Karpas-422 (cell line): ENCODE measurements around the gene CELSR1. TPM values are rescaled to one million over a fixed set of nuclear protein-coding genes. Genes with fewer than 3 reads are reported as not detected.

ENCODE experiments used
- DNase-seq: peaks from one replicate; pipeline ENCODE4 v3.0.0-alpha.2; 2015
- H2AFZ ChIP-seq: fragments of 200-600 bp; sonication (generic); 2 replicates; pipeline ENCODE4 v1.6.1; 2014; ENCODE audit warnings: antibody characterized with exemption, low read length, mixed read lengths
- H3K27ac ChIP-seq: fragments of 200-600 bp; sonication (generic); 2 replicates; pipeline ENCODE4 v1.5.1; 2014; ENCODE audit warnings: mild to moderate bottlenecking, low read length, moderate library complexity
- H3K27me3 ChIP-seq: fragments of 200-600 bp; sonication (generic); 2 replicates; pipeline ENCODE4 v1.6.1; 2014; ENCODE audit warnings: low read length, mixed read lengths
- H3K36me3 ChIP-seq: fragments of 200-600 bp; sonication (generic); 2 replicates; pipeline ENCODE4 v1.6.1; 2014; ENCODE audit warnings: low read length, mixed read lengths; ENCODE audit not compliant: insufficient read depth
- H3K4me1 ChIP-seq: fragments of 200-600 bp; sonication (generic); 2 replicates; pipeline ENCODE4 v1.6.1; 2014; ENCODE audit warnings: mild to moderate bottlenecking, low read length, mixed read lengths
- H3K4me2 ChIP-seq: fragments of 200-600 bp; sonication (generic); 2 replicates; pipeline ENCODE4 v1.6.1; 2014; ENCODE audit warnings: low read length, low read depth, mild to moderate bottlenecking; ENCODE audit not compliant: poor library complexity, severe bottlenecking
- H3K4me3 ChIP-seq: fragments of 200-600 bp; sonication (generic); 2 replicates; pipeline ENCODE4 v1.5.1; 2014; ENCODE audit warnings: mild to moderate bottlenecking, antibody characterized with exemption, low read length, mixed read lengths
- H3K79me2 ChIP-seq: fragments of 200-600 bp; sonication (generic); 2 replicates; pipeline ENCODE4 v1.6.1; 2014; ENCODE audit warnings: mild to moderate bottlenecking, low read length, mixed read lengths
- H3K9ac ChIP-seq: fragments of 200-600 bp; sonication (generic); 2 replicates; pipeline ENCODE4 v1.6.0; 2014; ENCODE audit warnings: low read length
- H3K9me2 ChIP-seq: fragments of 200-600 bp; sonication (generic), shearing (Covaris generic); replicated peaks from 2 replicates; pipeline ENCODE4 v1.6.0; 2014; ENCODE audit warnings: mild to moderate bottlenecking, low read length, moderate library complexity; ENCODE audit not compliant: insufficient read depth
- H3K9me3 ChIP-seq: fragments of 300-700, 200-600 bp; sonication (generic); 2 replicates; pipeline ENCODE4 v1.6.1; 2014; ENCODE audit warnings: low read length, mixed read lengths
- H4K20me1 ChIP-seq: fragments of 200-600 bp; sonication (generic); 2 replicates; pipeline ENCODE4 v1.6.1; 2014; ENCODE audit warnings: mild to moderate bottlenecking, antibody characterized with exemption, low read length, low read depth; ENCODE audit not compliant: insufficient read depth
- total RNA-seq: library from RNA; depleted of rRNA; stranded (reverse); fragments of >200 nt; shearing (Covaris generic); gene quantifications from 2 replicates; pipeline ENCODE4 v1.2.3, GENCODE V29; 2014; ENCODE audit warnings: low replicate concordance

The CELSR1 gene
- total RNA-seq, 1 experiment from 2014 or later: 0.11 TPM

DNA sequence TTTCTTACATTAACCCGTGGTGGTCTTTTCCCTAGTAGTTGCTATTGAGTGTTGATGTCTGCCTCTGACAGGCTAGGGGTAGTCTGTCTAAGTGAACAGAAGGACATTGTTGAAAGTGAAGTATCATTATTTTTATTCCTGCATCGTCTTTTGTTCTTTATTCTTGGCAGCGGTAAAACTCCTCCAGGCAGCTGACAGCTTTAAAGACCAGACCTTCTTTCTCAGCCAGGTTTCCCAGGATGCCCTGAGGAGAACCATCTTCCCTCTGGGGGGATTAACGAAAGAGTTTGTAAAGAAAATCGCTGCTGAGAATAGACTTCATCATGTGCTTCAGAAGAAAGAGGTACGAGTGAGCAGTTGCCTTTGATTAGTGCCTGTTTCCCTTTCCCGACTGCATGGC, 187.3 kb downstream of the CELSR1 start:
- Histone ChIP-seq H3K36me3 (peaks cover 38% of the 10 kb centered on the region), H3K9me2 (no peaks in the 10 kb centered on the region), H3K4me1 (peaks cover 15% of the 10 kb centered on the region), H2AFZ (no peak overlapping the region), H3K27me3 (no peaks in the 10 kb centered on the region), H3K4me2 (no peak overlapping the region), H3K4me3 (no peak overlapping the region), H3K27ac (no peak overlapping the region), H3K9me3 (no peaks in the 10 kb centered on the region), H4K20me1 (peaks cover 27% of the 10 kb centered on the region; the same call in 1 of the 2 replicates), H3K79me2 (0 out of 2 replicates have a peak, but pooled peaks cover 5% of the 10 kb centered on the region), H3K9ac (no peak overlapping the region)
- no peak for DNase-seq

DNA sequence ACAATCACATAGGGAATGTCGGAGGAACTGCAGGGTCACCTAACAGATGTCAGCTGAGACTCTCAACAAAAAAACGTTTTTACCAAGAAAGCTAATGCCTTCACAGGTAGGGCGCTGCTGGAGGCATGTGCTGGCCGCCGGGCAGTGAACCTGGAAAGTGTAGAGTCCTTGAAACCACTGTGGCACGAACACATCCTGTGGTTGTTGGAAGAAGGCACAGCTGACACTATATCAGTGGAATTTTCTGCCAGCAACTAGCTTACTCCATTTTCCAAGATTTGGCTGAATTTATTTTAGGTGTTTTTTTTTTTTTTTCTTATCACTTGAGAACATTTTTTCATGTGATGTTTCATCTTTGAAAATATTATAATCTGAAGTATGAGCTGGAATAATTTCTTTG, 187.7 kb downstream of the CELSR1 start:
- Histone ChIP-seq H3K79me2 (peaks cover 5% of the 10 kb centered on the region; the same call in 1 of the 2 replicates), H4K20me1 (peaks cover 23% of the 10 kb centered on the region; the same call in 1 of the 2 replicates)

GRCh38 chr22:46349238-46349637, 188.2 kb downstream of the CELSR1 start:
- Histone ChIP-seq H3K27ac (no peak overlapping the region), H3K9me3 (no peaks in the 10 kb centered on the region), H3K27me3 (no peaks in the 10 kb centered on the region), H3K9me2 (no peaks in the 10 kb centered on the region), H3K4me3 (no peak overlapping the region), H4K20me1 (peaks cover 22% of the 10 kb centered on the region; the same call in 1 of the 2 replicates), H3K79me2 (peaks cover 7% of the 10 kb centered on the region; the same call in 1 of the 2 replicates), H3K4me2 (no peak overlapping the region), H3K9ac (no peak overlapping the region), H3K36me3 (peaks cover 38% of the 10 kb centered on the region), H2AFZ (no peak overlapping the region), H3K4me1 (peaks cover 15% of the 10 kb centered on the region)
- DNase-seq: no peak

More for the DNA sequence above, 187.7 kb downstream of the CELSR1 start:
- Histone ChIP-seq H3K9ac (no peak overlapping the region), H3K27me3 (no peaks in the 10 kb centered on the region), H3K4me2 (no peak overlapping the region), H3K4me3 (no peak overlapping the region), H3K9me2 (no peaks in the 10 kb centered on the region), H3K27ac (no peak overlapping the region), H3K36me3 (peaks cover 38% of the 10 kb centered on the region), H2AFZ (no peak overlapping the region), H3K9me3 (no peaks in the 10 kb centered on the region), H3K4me1 (peaks cover 15% of the 10 kb centered on the region)
- DNase-seq: no peak

- DNase-seq: no peak
- Histone ChIP-seq H3K4me1 (peaks cover 12% of the 10 kb centered on the region), H2AFZ (no peak overlapping the region), H3K79me2 (peaks cover 12% of the 10 kb centered on the region; the same call in 1 of the 2 replicates), H3K9me2 (no peaks in the 10 kb centered on the region), H3K4me3 (no peak overlapping the region), H3K36me3 (peaks cover 40% of the 10 kb centered on the region), H3K9ac (no peak overlapping the region), H3K27me3 (no peaks in the 10 kb centered on the region), H3K27ac (no peak overlapping the region), H3K4me2 (no peak overlapping the region), H3K9me3 (no peaks in the 10 kb centered on the region), H4K20me1 (peaks cover 14% of the 10 kb centered on the region; the same call in 1 of the 2 replicates)
Measured at GRCh38 chr22:46348099-46348695, 189.2 kb downstream of the CELSR1 start.

GRCh38 chr22:46347646-46348045, 189.8 kb downstream of the CELSR1 start:
- H3K9ac ChIP-seq: no peak overlapping the region
- no peak for DNase-seq
- no peak overlapping the region for H3K27ac ChIP-seq
- no peak overlapping the region for H3K4me2 ChIP-seq
- peaks cover 12% of the 10 kb centered on the region; the same call in 1 of the 2 replicates for H3K79me2 ChIP-seq
- no peak overlapping the region for H2AFZ ChIP-seq
- no peaks in the 10 kb centered on the region for H3K9me3 ChIP-seq
- peaks cover 9% of the 10 kb centered on the region; the same call in 1 of the 2 replicates for H4K20me1 ChIP-seq
- peaks cover 6% of the 10 kb centered on the region for H3K4me1 ChIP-seq
- no peaks in the 10 kb centered on the region for H3K27me3 ChIP-seq
- H3K36me3 ChIP-seq: peaks cover 42% of the 10 kb centered on the region
- no peak overlapping the region for H3K4me3 ChIP-seq
- H3K9me2 ChIP-seq: no peaks in the 10 kb centered on the region

- no peaks in the 10 kb centered on the region for H3K27me3 ChIP-seq
Measured at GRCh38 chr22:46346680-46347405, 190.6 kb downstream of the CELSR1 start.

DNA sequence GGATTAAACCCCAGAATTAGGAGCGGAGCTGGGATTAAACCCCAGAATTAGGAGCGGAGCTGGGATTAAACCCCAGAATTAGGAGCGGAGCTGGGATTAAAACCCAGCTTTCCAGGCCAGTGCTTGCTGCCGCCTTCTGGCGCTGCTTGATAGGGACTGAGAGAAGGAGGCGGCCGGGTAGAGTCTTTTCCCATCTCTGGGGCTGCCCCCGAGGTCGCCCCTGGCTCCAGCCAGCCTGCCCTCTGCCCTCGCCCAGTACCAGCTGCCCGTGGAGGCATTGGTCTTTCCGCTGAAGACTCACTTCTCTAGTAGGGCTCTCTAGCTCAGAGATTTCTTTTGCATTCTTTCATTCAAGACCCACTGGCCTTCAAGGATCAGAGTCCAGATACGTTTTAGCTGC, 196.7 kb downstream of the CELSR1 start:
- DNase-seq: no peak
- H2AFZ ChIP-seq: no peak overlapping the region
- peaks cover 29% of the 10 kb centered on the region for H3K36me3 ChIP-seq
- H3K9ac ChIP-seq: no peak overlapping the region
- H3K9me3 ChIP-seq: no peaks in the 10 kb centered on the region
- no peak overlapping the region for H3K4me2 ChIP-seq
- H3K27ac ChIP-seq: no peak overlapping the region
- H3K79me2 ChIP-seq: peaks cover 56% of the 10 kb centered on the region
- peaks cover 21% of the 10 kb centered on the region; the same call in 1 of the 2 replicates for H4K20me1 ChIP-seq
- H3K27me3 ChIP-seq: no peaks in the 10 kb centered on the region
- H3K4me3 ChIP-seq: no peak overlapping the region
- no peaks in the 10 kb centered on the region for H3K9me2 ChIP-seq
- peaks cover 8% of the 10 kb centered on the region for H3K4me1 ChIP-seq

More at GRCh38 chr22:46346680-46347405, 190.6 kb downstream of the CELSR1 start:
- H3K9me3 ChIP-seq: no peaks in the 10 kb centered on the region
- no peak overlapping the region for H3K4me2 ChIP-seq
- no peak overlapping the region for H3K27ac ChIP-seq
- peaks cover 9% of the 10 kb centered on the region; the same call in 1 of the 2 replicates for H4K20me1 ChIP-seq
- no peak overlapping the region for H3K4me3 ChIP-seq
- no peak overlapping the region for H2AFZ ChIP-seq
- H3K4me1 ChIP-seq: no peaks in the 10 kb centered on the region
- peaks cover 12% of the 10 kb centered on the region; the same call in 1 of the 2 replicates for H3K79me2 ChIP-seq
- H3K9me2 ChIP-seq: no peaks in the 10 kb centered on the region
- H3K9ac ChIP-seq: no peak overlapping the region
- DNase-seq: no peak
- peaks cover 37% of the 10 kb centered on the region for H3K36me3 ChIP-seq

DNA sequence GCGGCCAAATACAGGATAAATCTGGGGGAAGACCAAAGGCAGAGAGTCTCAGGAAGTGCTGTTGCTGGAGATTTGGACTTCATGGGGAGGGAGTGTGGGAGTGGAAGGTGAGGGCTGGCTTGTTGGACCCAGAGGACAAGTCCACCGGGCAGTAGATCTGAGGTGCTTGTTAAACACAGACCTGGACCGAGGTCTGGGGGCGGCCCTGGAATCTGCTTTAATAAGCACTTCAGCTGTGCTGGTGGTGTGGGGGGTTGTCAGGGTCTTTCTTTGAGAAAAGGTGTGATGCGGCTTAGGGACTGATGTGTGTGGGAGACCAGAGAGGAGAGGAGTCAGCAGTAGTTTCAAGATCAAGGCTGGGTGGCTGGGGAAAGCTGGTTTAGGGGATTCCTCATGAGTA, 197.5 kb downstream of the CELSR1 start:
- no peak for DNase-seq
- no peak overlapping the region for H3K4me2 ChIP-seq
- no peak overlapping the region for H2AFZ ChIP-seq
- peaks cover 11% of the 10 kb centered on the region for H3K4me1 ChIP-seq
- peaks cover 29% of the 10 kb centered on the region for H3K36me3 ChIP-seq
- H4K20me1 ChIP-seq: peaks cover 21% of the 10 kb centered on the region; the same call in 1 of the 2 replicates
- H3K27ac ChIP-seq: no peak overlapping the region
- H3K9me3 ChIP-seq: no peaks in the 10 kb centered on the region
- H3K27me3 ChIP-seq: no peaks in the 10 kb centered on the region
- no peak overlapping the region for H3K4me3 ChIP-seq
- H3K79me2 ChIP-seq: peaks cover 57% of the 10 kb centered on the region
- no peak overlapping the region for H3K9ac ChIP-seq
- no peaks in the 10 kb centered on the region for H3K9me2 ChIP-seq
